HEK293 (cell line): ENCODE results near the gene FRMD4B.

Source experiments
- CTCF ChIA-PET: fragments of 350-600 bp; formaldehyde crosslinking; extraction: SDS; loops from one replicate; lab custom pipeline; 2021; ENCODE audit warnings: antibody characterized with exemption; lab: Yijun Ruan, JAX
- POLR2A ChIA-PET: fragments of 300-600 bp; formaldehyde crosslinking; extraction: SDS; loops from one replicate; lab custom pipeline; 2020; ENCODE audit warnings: antibody characterized with exemption, inconsistent platforms; lab: Yijun Ruan, JAX
- H3K27ac ChIP-seq: fragments of 200-500 bp; sonication (Bioruptor generic); 2 replicates; pipeline ENCODE4 v1.5.1; 2014; ENCODE audit warnings: low read depth, low read length, control low read depth, inconsistent platforms; ENCODE audit errors: extremely low read depth
- H3K36me3 ChIP-seq, 2 experiments: fragments of 200-500 bp in 1 of 2; sonication (Bioruptor generic) in 1 of 2; 1 replicate in 1 of 2; 2 replicates in 1 of 2; pipeline ENCODE4 v1.5.1; 2014 to 2017; ENCODE audit warnings: inconsistent platforms in 2 of 2, low read length in 2 of 2; ENCODE audit not compliant: control insufficient read depth in 2 of 2, insufficient read depth in 1 of 2
- H3K4me1 ChIP-seq: fragments of 200-500 bp; sonication (Bioruptor generic); 2 replicates; pipeline ENCODE4 v1.5.1; 2014; ENCODE audit warnings: mild to moderate bottlenecking, low read length, inconsistent platforms; ENCODE audit not compliant: control insufficient read depth, insufficient read depth
- H3K4me3 ChIP-seq: 2 replicates; pipeline ENCODE4 v1.5.1; 2011; ENCODE audit warnings: low read depth, mild to moderate bottlenecking, control low read depth, low read length, moderate library complexity
- H3K9me3 ChIP-seq: fragments of 200-500 bp; sonication (Bioruptor generic); 2 replicates; pipeline ENCODE4 v1.5.1; 2014; ENCODE audit warnings: low read depth, low read length, inconsistent platforms; ENCODE audit not compliant: control insufficient read depth, insufficient read depth
- HOXC10 ChIP-seq: sonication (generic); formaldehyde crosslinking; IDR thresholded peaks from 2 replicates; pipeline ENCODE4 v1.8.1; 2023; ENCODE audit warnings: mild to moderate bottlenecking, missing genetic modification reagents
- MYNN ChIP-seq: fragments of 450-650 bp; formaldehyde crosslinking; IDR thresholded peaks from 2 replicates; pipeline ENCODE4 v1.5.1; 2016; ENCODE audit warnings: missing biosample characterization, missing genetic modification characterization, borderline replicate concordance
- PBX3 ChIP-seq: sonication (generic); formaldehyde crosslinking; IDR thresholded peaks from 2 replicates; pipeline ENCODE4 v1.8.1; 2022; ENCODE audit warnings: mild to moderate bottlenecking, moderate library complexity, missing genetic modification reagents
- SCRT2 ChIP-seq: fragments of 450-650 bp; formaldehyde crosslinking; IDR thresholded peaks from 2 replicates; pipeline ENCODE4 v1.5.1; 2016; ENCODE audit warnings: missing biosample characterization, missing genetic modification characterization
- TSHZ1 ChIP-seq: fragments of 450-650 bp; formaldehyde crosslinking; IDR thresholded peaks from 2 replicates; pipeline ENCODE4 v1.5.1; 2016; ENCODE audit warnings: missing biosample characterization, missing genetic modification characterization, borderline replicate concordance
- ZBTB17 ChIP-seq: fragments of 450-650 bp; formaldehyde crosslinking; IDR thresholded peaks from 2 replicates; pipeline ENCODE4 v1.5.1; 2016; ENCODE audit warnings: missing biosample characterization, missing genetic modification characterization
- ZNF10 ChIP-seq: fragments of 450-650 bp; formaldehyde crosslinking; IDR thresholded peaks from 2 replicates; pipeline ENCODE4 v1.5.1; 2017; ENCODE audit warnings: missing biosample characterization, missing genetic modification characterization
- ZNF121 ChIP-seq: fragments of 450-650 bp; formaldehyde crosslinking; IDR thresholded peaks from 2 replicates; pipeline ENCODE4 v1.5.1; 2016; ENCODE audit warnings: missing biosample characterization, missing genetic modification characterization
- ZNF19 ChIP-seq: fragments of 450-650 bp; formaldehyde crosslinking; IDR thresholded peaks from 2 replicates; pipeline ENCODE4; 2016; ENCODE audit warnings: missing biosample characterization, missing genetic modification characterization, low read depth
- ZNF239 ChIP-seq: fragments of 450-650 bp; formaldehyde crosslinking; IDR thresholded peaks from 2 replicates; pipeline ENCODE4 v1.5.1; 2016; ENCODE audit warnings: missing biosample characterization, missing genetic modification characterization
- ZNF324 ChIP-seq: fragments of 450-650 bp; formaldehyde crosslinking; IDR thresholded peaks from 2 replicates; pipeline ENCODE4 v1.5.1; 2016; ENCODE audit warnings: missing biosample characterization, missing genetic modification characterization
- ZNF335 ChIP-seq: fragments of 450-650 bp; formaldehyde crosslinking; conservative IDR thresholded peaks from 2 replicates; pipeline ENCODE4 v1.5.1; 2016; ENCODE audit warnings: missing biosample characterization, missing genetic modification characterization
- ZNF341 ChIP-seq: fragments of 450-650 bp; formaldehyde crosslinking; IDR thresholded peaks from 2 replicates; pipeline ENCODE4; 2016; ENCODE audit warnings: low read depth, missing biosample characterization, missing genetic modification characterization
- ZNF433 ChIP-seq: fragments of 450-650 bp; formaldehyde crosslinking; IDR thresholded peaks from 2 replicates; pipeline ENCODE4 v1.5.1; 2016; ENCODE audit warnings: missing biosample characterization, missing genetic modification characterization, low read depth
- ZNF621 ChIP-seq: fragments of 450-650 bp; formaldehyde crosslinking; IDR thresholded peaks from 2 replicates; pipeline ENCODE4 v1.5.1; 2017; ENCODE audit warnings: missing biosample characterization, missing genetic modification characterization

Gene FRMD4B

GRCh38 chr3:69388241-69388640 is 2.4 kb upstream of the FRMD4B start:
- POLR2A ChIA-PET: no interaction called here
- CTCF ChIA-PET: interaction anchor here (0.7 kb wide), 2 partner anchors 11 to 265 kb away, joined by 3 read pairs; no protein-coding TSS in a partner anchor
- H3K36me3 ChIP-seq: no peaks in the 10 kb centered on the region
- H3K27ac ChIP-seq: no peak overlapping the region
- TF ChIP-seq PBX3 (CRISPR knock-in tag) (no peak), TSHZ1 (no peak), ZNF324 (tag by site-specific recombination) (no peak)
- TF ChIP-seq, all 188 proteins: peak for 0
- Histone ChIP-seq H3K4me3 (no peak overlapping the region), H3K4me1 (no peaks in the 10 kb centered on the region; the same call in 1 of the 2 replicates), H3K9me3 (no peaks in the 10 kb centered on the region)

- POLR2A ChIA-PET: no interaction called here
- H3K27ac ChIP-seq: no peak overlapping the region
- peak overlapping the region; percentile 54 for H3K4me3 ChIP-seq
- H3K9me3 ChIP-seq: no peaks in the 10 kb centered on the region
- H3K36me3 ChIP-seq: no peaks in the 10 kb centered on the region
- H3K4me1 ChIP-seq: no peaks in the 10 kb centered on the region; the same call in 1 of the 2 replicates
- CTCF ChIA-PET: interaction anchor here (1.1 to 2.1 kb wide), 4 partner anchors 23 to 225 kb away, joined by 3 to 6 read pairs (median 3); no protein-coding TSS in a partner anchor
- TF ChIP-seq ZNF10 (tag by site-specific recombination): no peak
- peak; percentile 80 for TF ChIP-seq SCRT2 (tag by site-specific recombination)
- TF ChIP-seq, all 188 proteins: peak for 1
Observed at GRCh38 chr3:69386556-69387385, 883 bp upstream of the FRMD4B start.

- H3K9me3 ChIP-seq: no peaks in the 10 kb centered on the region
- CTCF ChIA-PET: interaction anchor here (1.2 to 2.1 kb wide), 2 partner anchors 25 to 76 kb away, joined by 6 read pairs; no protein-coding TSS in a partner anchor
Observed at GRCh38 chr3:69385123-69385722, 665 bp downstream of the FRMD4B start.

GRCh38 chr3:69384326-69384725 is 1.6 kb downstream of the FRMD4B start:
- H3K4me1 ChIP-seq: no peaks in the 10 kb centered on the region; the same call in 1 of the 2 replicates
- TF ChIP-seq HOXC10 (CRISPR knock-in tag) (no peak), MYNN (tag by site-specific recombination) (no peak), ZNF121 (tag by site-specific recombination) (no peak)
- no peak overlapping the region for H3K4me3 ChIP-seq
- H3K27ac ChIP-seq: no peak overlapping the region
- CTCF ChIA-PET: interaction anchor here (0.7 kb wide), 2 partner anchors 379 to 411 kb away, joined by 3 to 8 read pairs; no protein-coding TSS in a partner anchor
- no peaks in the 10 kb centered on the region for H3K36me3 ChIP-seq
- POLR2A ChIA-PET: no interaction called here
- no peaks in the 10 kb centered on the region for H3K9me3 ChIP-seq

More at GRCh38 chr3:69385123-69385722, 665 bp downstream of the FRMD4B start:
- Histone ChIP-seq H3K4me3 (peak overlapping the region; percentile 54), H3K4me1 (no peaks in the 10 kb centered on the region; the same call in 1 of the 2 replicates), H3K36me3 (no peaks in the 10 kb centered on the region), H3K27ac (no peak overlapping the region)
- POLR2A ChIA-PET: no interaction called here
- TF ChIP-seq ZNF621 (tag by site-specific recombination) (no peak), ZBTB17 (tag by site-specific recombination) (peak; percentile 60), ZNF335 (tag by site-specific recombination) (peak; percentile 39), ZNF341 (peak; percentile 60), ZNF433 (tag by site-specific recombination) (no peak), ZNF19 (tag by site-specific recombination) (no peak), ZNF239 (no peak)
